Measurements from ENCODE around the gene SEMA3G.

SEMA3G gene

GRCh38 chr3:52444860-52445793 is at the start of gene SEMA3G:
SEMA3G (minus strand) TSS chr3:52445103; CDS start chr3:52445027, 76 bp downstream.
- DNase-seq = peak in 1 of 58 donors; percentile 30

GRCh38 chr3:52494445-52494844 is 49.5 kb upstream of the SEMA3G start:
- DNase-seq = no peak

- no peak for DNase-seq
Measured at GRCh38 chr3:52493232-52494017, 48.5 kb upstream of the SEMA3G start.

- no peak for DNase-seq
Measured at GRCh38 chr3:52492059-52492458, 47.2 kb upstream of the SEMA3G start.

- peak in 6 of 58 donors; percentile 3 to 25 (median 16) for DNase-seq
Measured at GRCh38 chr3:52490939-52491526, 46.1 kb upstream of the SEMA3G start.

GRCh38 chr3:52490035-52490938 is 45.4 kb upstream of the SEMA3G start:
- peak in 1 of 58 donors; percentile 18 for DNase-seq

GRCh38 chr3:52489453-52489852 is 44.5 kb upstream of the SEMA3G start:
- DNase-seq = no peak

- DNase-seq = no peak
Measured at GRCh38 chr3:52488746-52489145, 43.8 kb upstream of the SEMA3G start.

GRCh38 chr3:52487788-52488691 is 43.1 kb upstream of the SEMA3G start:
- no peak for DNase-seq

- no peak for DNase-seq
Measured at GRCh38 chr3:52487050-52487787, 42.3 kb upstream of the SEMA3G start.

- no peak for DNase-seq
Measured at GRCh38 chr3:52484680-52485461, 40.0 kb upstream of the SEMA3G start.

GRCh38 chr3:52483577-52484381 is 38.9 kb upstream of the SEMA3G start:
- DNase-seq = peak in 1 of 58 donors; percentile 31

- DNase-seq = no peak
Measured at GRCh38 chr3:52483081-52483480, 38.2 kb upstream of the SEMA3G start.

GRCh38 chr3:52481819-52482521 is 37.1 kb upstream of the SEMA3G start:
- no peak for DNase-seq

GRCh38 chr3:52480768-52481715 is 36.1 kb upstream of the SEMA3G start:
- peak in 9 of 58 donors; percentile 20 to 76 (median 43) for DNase-seq
